DLD1 (cell line): ENCODE data around the gene TCAIM.
"Not testable (repeated sequence)": the region's sequence is repeated elsewhere in the genome, so short reads cannot be mapped to it uniquely, and the experiment has no call there.

Source experiments
- in situ Hi-C: cut with HindIII; loops from 2 replicates; pipeline ENCODE4 v1.10.0; 2017; ENCODE audit warnings: low sequenced_read_pairs

TCAIM gene

GRCh38 chr3:44414517-44415090, 76.0 kb downstream of the TCAIM start:
- in situ Hi-C loops, result no loop called here

GRCh38 chr3:44415421-44415820, 76.9 kb downstream of the TCAIM start:
- in situ Hi-C loops, result no loop called here

- in situ Hi-C loops, result no loop called here
These were observed 77.8 kb downstream of the TCAIM start for GRCh38 chr3:44416031-44417030.

- in situ Hi-C loops, result not testable (repeated sequence)
These were observed 79.6 kb downstream of the TCAIM start for GRCh38 chr3:44418118-44418517.

GRCh38 chr3:44418549-44418948, 80.0 kb downstream of the TCAIM start:
- in situ Hi-C loops, result no loop called here

GRCh38 chr3:44419116-44419922, 80.8 kb downstream of the TCAIM start:
- in situ Hi-C loops, result no loop called here

GRCh38 chr3:44419923-44420650, 81.5 kb downstream of the TCAIM start:
- in situ Hi-C loops, result no loop called here

GRCh38 chr3:44420676-44421075, 82.1 kb downstream of the TCAIM start:
- in situ Hi-C loops, result no loop called here

- in situ Hi-C loops, result no loop called here
These were observed 82.7 kb downstream of the TCAIM start for GRCh38 chr3:44421280-44421679.

GRCh38 chr3:44424758-44425157, 86.2 kb downstream of the TCAIM start:
- in situ Hi-C loops, result no loop called here

- in situ Hi-C loops, result no loop called here
These were observed 89.1 kb downstream of the TCAIM start for GRCh38 chr3:44427683-44428082.

GRCh38 chr3:44428910-44429309, 90.3 kb downstream of the TCAIM start:
- in situ Hi-C loops, result no loop called here

GRCh38 chr3:44429459-44429858, 90.9 kb downstream of the TCAIM start:
- in situ Hi-C loops, result no loop called here

- in situ Hi-C loops, result no loop called here
These were observed 91.9 kb downstream of the TCAIM start for GRCh38 chr3:44430466-44430865.

- in situ Hi-C loops, result no loop called here
These were observed 96.4 kb downstream of the TCAIM start for GRCh38 chr3:44434834-44435510.

- in situ Hi-C loops, result no loop called here
These were observed 97.6 kb downstream of the TCAIM start for GRCh38 chr3:44436181-44436580.

GRCh38 chr3:44437800-44438199, 99.2 kb downstream of the TCAIM start:
- in situ Hi-C loops, result no loop called here

GRCh38 chr3:44439499-44440295, 101.1 kb downstream of the TCAIM start:
- in situ Hi-C loops, result no loop called here

GRCh38 chr3:44442596-44443309, 104.2 kb downstream of the TCAIM start:
- in situ Hi-C loops, result no loop called here
